ENCODE data around the gene SERAC1. TPM values are rescaled to one million over a fixed set of nuclear protein-coding genes. Genes with fewer than 3 reads are reported as not detected.

The SERAC1 gene
- total and polyA plus RNA-seq, 4 donors: 3.1 to 10.1 (median 4.8) TPM

- no peaks in the 10 kb centered on the region for H3K4me1 ChIP-seq (ENCODE audit: control insufficient read depth in 5 of 5, insufficient read depth in 5 of 5, low read length in 5 of 5)
- no peak overlapping the region for H3K27ac ChIP-seq (ENCODE audit: low read depth in 1 of 2, low read length in 1 of 2)
- no peak for ATAC-seq (ENCODE audit: insufficient read depth, low FRiP score)
- H3K27me3 ChIP-seq (ENCODE audit: control insufficient read depth in 3 of 3, insufficient read depth in 3 of 3, low read length in 2 of 3): no peaks in the 10 kb centered on the region
- no peak for DNase-seq
- TF ChIP-seq CTCF (IDR thresholded peaks at IDR 0.05; ENCODE audit: control extremely low read depth, extremely low read depth): no peak
- WGBS, 2 donors: 95 to 98% methylated on average over 5 of the region's 5 CpGs
- no peak overlapping the region for H3K9ac ChIP-seq (ENCODE audit: insufficient read depth in 1 of 2, low read length in 2 of 2)
- no peaks in the 10 kb centered on the region for H3K9me3 ChIP-seq (ENCODE audit: control insufficient read depth in 4 of 4, insufficient read depth in 3 of 4, low read length in 3 of 4)
- H3K4me3 ChIP-seq: no peak overlapping the region
- peaks cover 0 to 10% (median 6%) of the 10 kb centered on the region in 4 donors for H3K36me3 ChIP-seq (ENCODE audit: control insufficient read depth in 4 of 4, insufficient read depth in 4 of 4, low read length in 4 of 4)
Measured at GRCh38 chr6:158110986-158111385, 57.1 kb downstream of the SERAC1 start.

- DNase-seq: no peak
- TF ChIP-seq CTCF (IDR thresholded peaks at IDR 0.05; ENCODE audit: control extremely low read depth, extremely low read depth): no peak
- no peak overlapping the region for H3K4me3 ChIP-seq
- H3K27me3 ChIP-seq (ENCODE audit: control insufficient read depth in 3 of 3, insufficient read depth in 3 of 3, low read length in 2 of 3): no peaks in the 10 kb centered on the region
- 87 to 94% methylated on average over 2 of the region's 2 CpGs for WGBS, 2 donors
- no peaks in the 10 kb centered on the region for H3K9me3 ChIP-seq (ENCODE audit: control insufficient read depth in 4 of 4, insufficient read depth in 3 of 4, low read length in 3 of 4)
- no peak overlapping the region for H3K9ac ChIP-seq (ENCODE audit: insufficient read depth in 1 of 2, low read length in 2 of 2)
- no peaks in the 10 kb centered on the region for H3K4me1 ChIP-seq (ENCODE audit: control insufficient read depth in 5 of 5, insufficient read depth in 5 of 5, low read length in 5 of 5)
- no peak for ATAC-seq (ENCODE audit: insufficient read depth, low FRiP score)
- no peak overlapping the region for H3K27ac ChIP-seq (ENCODE audit: low read depth in 1 of 2, low read length in 1 of 2)
- peaks cover 0 to 10% (median 2%) of the 10 kb centered on the region in 4 donors for H3K36me3 ChIP-seq (ENCODE audit: control insufficient read depth in 4 of 4, insufficient read depth in 4 of 4, low read length in 4 of 4)
Measured at GRCh38 chr6:158109748-158110147, 58.3 kb downstream of the SERAC1 start.

GRCh38 chr6:158104696-158105095 lies 63.4 kb downstream of the SERAC1 start:
- peaks cover 0 to under 1% (median 0%) of the 10 kb centered on the region in 4 donors for H3K36me3 ChIP-seq (ENCODE audit: control insufficient read depth in 4 of 4, insufficient read depth in 4 of 4, low read length in 4 of 4)
- no peak for TF ChIP-seq CTCF (IDR thresholded peaks at IDR 0.05; ENCODE audit: control extremely low read depth, extremely low read depth)
- H3K4me1 ChIP-seq (ENCODE audit: control insufficient read depth in 5 of 5, insufficient read depth in 5 of 5, low read length in 5 of 5): no peaks in the 10 kb centered on the region
- H3K9ac ChIP-seq (ENCODE audit: insufficient read depth in 1 of 2, low read length in 2 of 2): no peak overlapping the region
- H3K4me3 ChIP-seq: no peak overlapping the region
- no peak overlapping the region for H3K27ac ChIP-seq (ENCODE audit: low read depth in 1 of 2, low read length in 1 of 2)
- DNase-seq: no peak
- no peaks in the 10 kb centered on the region for H3K9me3 ChIP-seq (ENCODE audit: control insufficient read depth in 4 of 4, insufficient read depth in 3 of 4, low read length in 3 of 4)
- 91 to 95% methylated on average over 2 of the region's 2 CpGs for WGBS, 2 donors
- no peaks in the 10 kb centered on the region for H3K27me3 ChIP-seq (ENCODE audit: control insufficient read depth in 3 of 3, insufficient read depth in 3 of 3, low read length in 2 of 3)
- ATAC-seq (ENCODE audit: insufficient read depth, low FRiP score): no peak

- H3K4me1 ChIP-seq (ENCODE audit: control insufficient read depth in 5 of 5, insufficient read depth in 5 of 5, low read length in 5 of 5): peaks cover 0 to 2% (median 0%) of the 10 kb centered on the region in 5 donors
- H3K27ac ChIP-seq (ENCODE audit: low read depth in 1 of 2, low read length in 1 of 2): no peak overlapping the region
- ATAC-seq (ENCODE audit: insufficient read depth, low FRiP score): no peak
- 92 to 94% methylated on average over 4 of the region's 4 CpGs for WGBS, 2 donors
- no peaks in the 10 kb centered on the region for H3K27me3 ChIP-seq (ENCODE audit: control insufficient read depth in 3 of 3, insufficient read depth in 3 of 3, low read length in 2 of 3)
- H3K4me3 ChIP-seq: no peak overlapping the region
- H3K9me3 ChIP-seq (ENCODE audit: control insufficient read depth in 4 of 4, insufficient read depth in 3 of 4, low read length in 3 of 4): no peaks in the 10 kb centered on the region
- H3K36me3 ChIP-seq (ENCODE audit: control insufficient read depth in 4 of 4, insufficient read depth in 4 of 4, low read length in 4 of 4): no peaks in the 10 kb centered on the region
- TF ChIP-seq CTCF (IDR thresholded peaks at IDR 0.05; ENCODE audit: control extremely low read depth, extremely low read depth): no peak
- H3K9ac ChIP-seq (ENCODE audit: insufficient read depth in 1 of 2, low read length in 2 of 2): no peak overlapping the region
- no peak for DNase-seq
Measured at GRCh38 chr6:158103228-158103627, 64.8 kb downstream of the SERAC1 start.

Data from lung (tissue), 12 donors.